ENCODE data around the gene PACSIN1.

Gene PACSIN1

DNA sequence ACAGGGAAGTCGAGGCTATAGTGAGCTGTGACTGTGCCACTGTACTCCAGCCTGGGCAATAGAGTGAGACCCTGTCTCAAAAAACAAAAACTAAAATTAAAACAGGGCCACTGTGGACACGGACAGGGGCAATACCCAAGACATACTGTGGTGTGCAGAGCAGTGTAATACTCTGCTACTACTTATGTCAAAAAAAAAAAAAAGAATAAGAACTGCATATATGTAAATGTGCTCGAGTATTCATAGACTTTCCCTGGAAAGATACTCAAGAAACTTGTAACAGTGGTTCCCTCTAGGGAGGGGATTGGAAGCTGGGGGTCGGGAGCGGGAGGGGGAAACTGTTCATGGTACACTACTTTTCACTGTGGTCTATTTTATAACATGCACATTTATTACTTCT, 74.3 kb downstream of the PACSIN1 start:
- in situ Hi-C loops (cut with MboI; ENCODE audit: low sequenced_read_pairs) = no loop called here

- in situ Hi-C loops (cut with MboI; ENCODE audit: low sequenced_read_pairs) = no loop called here
Measured at GRCh38 chr6:34540841-34541240, 75.0 kb downstream of the PACSIN1 start.

DNA sequence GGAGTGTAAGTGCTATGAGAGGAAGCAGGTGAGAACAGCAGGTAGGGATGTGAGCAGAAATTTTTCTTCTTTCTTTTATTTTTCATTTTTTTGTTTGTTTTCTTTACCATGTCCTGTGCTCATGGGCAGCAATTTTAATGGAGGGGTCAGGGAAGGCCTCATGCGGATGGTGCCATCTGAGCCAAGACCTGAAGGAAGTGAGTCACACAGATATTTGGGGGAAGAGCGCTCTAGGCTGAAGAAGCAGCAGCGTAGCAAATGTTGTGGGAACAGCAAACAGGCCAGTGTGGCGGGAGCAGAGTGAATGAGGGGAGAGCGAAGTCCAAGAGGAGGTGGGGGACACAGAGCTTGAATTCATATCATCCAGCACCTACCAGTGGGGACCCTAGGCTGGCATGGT, 77.5 kb downstream of the PACSIN1 start:
- in situ Hi-C loops (cut with MboI; ENCODE audit: low sequenced_read_pairs) = no loop called here

DNA sequence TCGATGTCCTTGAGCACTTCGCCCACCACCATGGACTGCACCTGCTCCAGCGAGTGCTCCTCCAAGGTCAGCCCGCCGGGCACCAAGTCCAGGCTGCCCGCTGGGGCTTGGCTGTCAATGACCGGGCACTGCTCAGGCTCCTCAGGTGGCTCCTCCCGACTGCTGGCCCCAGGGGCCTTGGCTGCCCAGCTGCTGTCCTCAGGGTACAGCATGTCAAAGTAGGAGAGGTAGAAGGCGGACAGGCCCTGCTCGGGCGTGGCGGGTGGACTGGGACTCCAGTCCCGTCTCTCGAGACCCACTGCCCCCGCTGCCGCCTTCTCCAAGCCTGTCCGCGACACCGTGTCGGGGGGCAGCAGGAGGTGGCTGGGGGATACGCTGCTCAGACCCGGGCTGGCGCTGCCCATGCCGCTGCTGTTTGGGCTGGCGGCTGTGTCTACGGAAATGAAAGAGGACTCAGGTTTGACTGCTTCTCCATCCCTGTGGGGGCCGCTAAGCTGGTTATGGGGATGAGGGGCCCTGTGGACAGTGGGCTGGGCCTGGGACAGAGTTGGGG, 78.3 kb downstream of the PACSIN1 start:
- in situ Hi-C loops (cut with MboI; ENCODE audit: low sequenced_read_pairs) = no loop called here

- in situ Hi-C loops (cut with MboI; ENCODE audit: low sequenced_read_pairs) = no loop called here
Measured at GRCh38 chr6:34544776-34545471, 79.0 kb downstream of the PACSIN1 start.

DNA sequence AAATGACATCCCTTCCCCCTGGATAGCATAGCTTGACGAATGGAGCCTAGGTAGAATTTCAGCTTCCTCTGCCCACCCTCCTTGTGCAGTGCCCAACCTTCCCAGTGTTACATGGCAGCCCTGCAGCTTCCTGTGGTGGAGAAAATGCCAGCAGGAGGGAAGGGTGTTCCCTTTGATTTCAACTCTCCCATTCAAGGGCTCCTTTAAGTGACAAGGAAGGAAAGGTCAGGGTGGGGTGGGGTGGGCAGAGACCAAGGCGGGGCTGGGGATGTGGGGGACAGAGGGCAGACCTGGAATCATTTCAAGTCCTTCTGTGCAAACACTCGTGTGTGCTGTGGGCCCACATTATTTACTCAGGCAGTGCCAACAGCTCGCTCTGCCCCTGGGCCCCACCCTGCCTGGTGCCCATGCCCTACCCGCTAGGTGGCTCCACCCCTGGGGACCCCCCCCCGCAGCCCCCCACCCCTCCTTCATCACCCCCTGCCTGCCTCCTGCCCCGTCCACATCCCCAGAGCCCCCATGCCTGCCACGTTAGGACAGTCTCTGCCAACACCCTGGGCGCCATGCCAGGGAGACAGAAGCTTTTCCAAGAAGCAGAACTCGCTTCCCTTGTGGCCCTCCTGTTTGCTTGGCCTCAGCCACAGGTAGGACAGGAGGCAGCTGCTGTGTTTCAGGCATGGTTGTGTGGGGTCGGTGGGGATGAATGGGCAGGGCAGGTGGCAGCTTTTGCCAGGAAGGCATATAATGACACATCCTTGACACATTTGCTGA, 80.9 kb downstream of the PACSIN1 start:
- in situ Hi-C loops (cut with MboI; ENCODE audit: low sequenced_read_pairs) = no loop called here

GRCh38 chr6:34547701-34548644, 82.1 kb downstream of the PACSIN1 start:
- in situ Hi-C loops (cut with MboI; ENCODE audit: low sequenced_read_pairs) = no loop called here

DNA sequence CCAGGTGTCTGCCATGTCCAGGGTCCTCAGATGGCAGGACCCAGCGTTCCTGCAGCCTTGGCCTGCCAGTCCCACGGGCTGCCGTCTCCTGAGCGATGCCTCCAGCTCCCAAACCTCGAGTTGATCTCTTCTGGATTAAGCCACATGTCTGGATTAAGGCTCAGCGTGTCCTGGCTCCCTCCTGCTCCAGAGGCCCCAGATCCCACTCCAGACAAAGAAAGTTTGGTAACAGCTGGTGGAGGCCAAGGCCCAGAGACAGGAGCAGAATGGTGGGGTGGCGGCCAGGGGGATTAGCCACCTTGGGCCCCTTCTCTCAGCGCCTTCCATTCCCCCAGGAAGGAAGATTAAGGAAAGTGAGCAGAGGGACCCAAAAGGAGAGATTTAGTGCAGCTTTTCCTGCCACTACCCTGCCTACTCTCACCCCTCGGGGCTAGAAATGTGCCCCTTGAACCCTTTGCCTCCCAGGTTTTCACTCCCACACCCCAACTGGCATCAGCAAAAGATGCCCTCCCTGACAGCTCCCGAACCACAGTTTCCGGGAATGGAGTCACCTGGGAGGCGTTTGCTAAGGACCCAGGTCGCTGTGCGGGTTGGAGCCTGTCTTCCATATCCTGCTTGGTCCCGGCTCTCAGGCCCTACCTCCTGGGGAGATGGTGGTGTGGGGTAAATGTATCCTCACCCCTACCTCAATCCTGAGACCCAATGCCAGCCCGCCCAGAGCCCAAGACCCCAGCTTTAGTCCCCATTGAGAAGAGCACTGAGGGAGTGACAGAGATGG, 83.3 kb downstream of the PACSIN1 start:
- in situ Hi-C loops (cut with MboI; ENCODE audit: low sequenced_read_pairs) = no loop called here

DNA sequence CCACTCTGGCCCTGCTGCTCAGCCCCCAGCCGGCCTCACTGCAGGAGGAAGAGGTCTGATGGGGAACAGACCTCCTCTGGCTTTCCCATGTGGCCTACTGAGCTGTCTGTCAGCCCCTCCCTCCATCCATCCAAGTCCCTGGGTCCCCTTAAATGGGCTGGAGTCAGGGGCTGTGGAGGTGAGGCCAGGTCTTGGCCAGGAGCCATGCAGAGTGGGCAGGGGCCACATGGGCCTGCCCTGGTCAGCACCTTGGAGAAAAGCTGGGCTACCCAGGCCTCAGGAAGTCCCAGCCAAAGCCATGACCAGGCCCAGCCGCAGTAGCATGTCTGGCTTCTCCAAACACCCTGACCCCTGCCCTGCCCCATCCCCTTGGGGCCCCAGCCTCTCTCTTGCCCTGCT, 83.9 kb downstream of the PACSIN1 start:
- in situ Hi-C loops (cut with MboI; ENCODE audit: low sequenced_read_pairs) = no loop called here

GRCh38 chr6:34551720-34552119, 85.8 kb downstream of the PACSIN1 start:
- in situ Hi-C loops (cut with MboI; ENCODE audit: low sequenced_read_pairs) = no loop called here

- in situ Hi-C loops (cut with MboI; ENCODE audit: low sequenced_read_pairs) = no loop called here
Measured at GRCh38 chr6:34552620-34553019, 86.7 kb downstream of the PACSIN1 start.

- in situ Hi-C loops (cut with MboI; ENCODE audit: low sequenced_read_pairs) = no loop called here
Measured at GRCh38 chr6:34553146-34553545, 87.3 kb downstream of the PACSIN1 start.

- in situ Hi-C loops (cut with MboI; ENCODE audit: low sequenced_read_pairs) = no loop called here
Measured at GRCh38 chr6:34553750-34554149, 87.9 kb downstream of the PACSIN1 start.

DNA sequence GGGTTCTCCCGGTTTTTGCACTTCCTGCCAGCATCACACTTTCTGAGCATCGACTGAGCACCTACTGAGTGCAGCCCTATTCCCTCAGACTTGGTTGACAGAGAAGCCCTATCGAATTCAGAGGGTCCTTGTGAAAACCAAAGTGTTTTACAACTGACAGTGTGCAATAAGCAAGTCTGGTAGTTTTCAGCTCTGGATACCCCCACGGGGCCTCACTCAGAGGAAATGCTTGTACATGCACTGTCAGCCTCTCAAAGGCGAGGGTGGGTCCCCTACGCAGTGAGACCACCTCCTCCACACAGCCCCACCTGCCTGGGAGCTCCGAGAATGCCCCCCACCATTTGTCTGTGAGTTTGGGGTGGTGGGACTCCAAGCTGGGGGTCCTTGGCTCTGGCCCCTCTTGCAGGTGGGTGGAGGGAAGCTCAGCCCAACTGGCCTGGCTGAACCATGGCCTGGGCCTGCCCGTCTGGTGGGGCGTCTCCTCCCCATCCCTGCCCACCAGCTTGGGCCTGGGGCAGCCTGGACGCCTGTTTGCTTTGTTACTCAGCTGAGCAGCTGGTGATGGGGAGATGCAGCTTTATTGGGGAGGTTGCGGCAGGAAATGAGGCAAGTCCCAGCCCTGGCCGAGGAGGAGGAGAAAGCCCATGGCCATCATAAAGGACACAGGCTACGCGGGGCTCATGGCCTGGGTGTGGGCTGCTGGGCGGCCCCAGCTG, 88.6 kb downstream of the PACSIN1 start:
- in situ Hi-C loops (cut with MboI; ENCODE audit: low sequenced_read_pairs) = no loop called here

DNA sequence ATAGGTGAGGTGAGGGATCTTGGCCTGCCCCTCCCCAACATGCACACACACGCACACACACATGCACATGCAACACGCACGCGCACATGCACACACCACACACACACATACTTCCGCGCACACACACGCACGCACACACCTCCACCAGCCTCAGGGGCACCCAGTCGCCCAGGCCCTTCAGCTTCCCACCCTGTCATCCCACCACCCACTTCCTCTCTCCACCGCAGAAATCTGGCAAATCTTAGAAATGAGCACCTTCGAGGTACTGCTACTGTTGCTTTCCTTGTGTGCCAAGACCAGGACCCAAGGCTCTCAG, 89.1 kb downstream of the PACSIN1 start:
- in situ Hi-C loops (cut with MboI; ENCODE audit: low sequenced_read_pairs) = no loop called here

DNA sequence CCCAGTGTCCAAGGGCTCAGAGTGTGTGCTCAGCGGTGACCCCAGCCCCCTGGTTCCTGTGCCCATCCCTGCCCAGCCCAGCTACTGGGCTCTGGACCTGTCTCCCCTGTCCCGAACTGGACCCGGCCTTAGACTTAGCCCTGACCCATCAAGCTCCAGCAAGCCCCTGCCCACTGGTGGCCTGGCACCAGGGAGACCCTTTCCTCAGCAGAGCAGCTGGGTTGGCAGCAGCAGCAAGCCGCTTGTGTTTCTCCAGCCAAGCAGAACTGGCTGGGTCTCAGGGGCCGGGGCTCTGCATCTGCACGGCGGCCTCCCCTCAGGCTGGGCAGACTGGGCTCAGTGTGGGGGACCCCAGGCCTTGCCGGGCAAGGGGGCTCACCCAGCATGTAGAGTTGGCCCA, 89.5 kb downstream of the PACSIN1 start:
- in situ Hi-C loops (cut with MboI; ENCODE audit: low sequenced_read_pairs) = no loop called here

DNA sequence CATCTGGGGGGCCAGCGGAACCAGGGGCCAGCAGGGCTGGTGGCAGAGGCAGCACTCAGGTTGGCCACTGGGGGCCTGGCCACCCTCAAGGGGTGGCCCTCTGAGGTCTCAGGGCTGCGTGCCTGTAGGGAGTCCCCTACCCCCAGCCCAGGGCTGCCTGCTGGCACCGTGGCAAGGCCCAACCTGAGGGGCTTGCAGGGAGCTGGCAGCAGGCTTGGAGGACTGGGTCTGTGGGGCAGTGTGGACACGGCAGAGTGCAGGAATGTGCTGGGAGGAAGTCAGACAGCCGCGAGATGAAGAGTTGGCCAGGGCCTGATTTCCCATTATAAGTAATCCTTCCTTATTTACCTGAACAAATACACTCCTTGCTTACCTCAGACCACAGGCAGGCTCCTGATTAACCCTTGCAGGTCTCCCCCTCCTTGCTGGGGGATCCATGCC, 90.2 kb downstream of the PACSIN1 start, which contains the start of gene SPDEF:
Gene SPDEF, minus strand, starts transcription at position 299 of the 441 bp plus-strand sequence. CDS start 11,874 bp downstream, outside the sequence.
- in situ Hi-C loops (cut with MboI; ENCODE audit: low sequenced_read_pairs) = no loop called here

DNA sequence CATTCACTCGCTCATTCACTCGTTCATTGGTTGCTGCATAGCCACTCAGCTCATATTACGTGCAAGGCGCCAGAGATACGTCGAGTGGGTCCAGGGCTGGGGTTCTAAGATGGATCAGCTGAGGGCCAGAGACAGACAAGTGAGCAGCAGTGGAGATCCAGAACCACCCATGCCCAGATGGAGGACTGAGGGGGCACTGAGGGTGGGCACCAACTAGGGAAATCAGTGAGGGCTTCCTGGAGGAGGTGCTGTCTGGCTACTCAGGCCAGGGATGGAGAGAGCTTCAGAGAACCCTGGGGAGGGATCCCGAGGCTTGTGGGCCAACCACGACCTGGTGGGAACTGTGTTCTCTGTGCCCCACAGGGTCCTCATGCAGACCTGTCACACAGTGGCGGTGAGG, 90.6 kb downstream of the PACSIN1 start:
- in situ Hi-C loops (cut with MboI; ENCODE audit: low sequenced_read_pairs) = no loop called here

GRCh38 chr6:34557228-34557627, 91.4 kb downstream of the PACSIN1 start:
- in situ Hi-C loops (cut with MboI; ENCODE audit: low sequenced_read_pairs) = no loop called here
